Stimulated activated CD4-positive, alpha-beta T cell treated with anti-CD3 and anti-CD28 coated beads, TNF-alpha, amount 100 ng/mL, for 24 hours (primary cell): ENCODE data around the gene CENATAC.
"Not testable (repeated sequence)": the region's sequence is repeated elsewhere in the genome, so short reads cannot be mapped to it uniquely, and the experiment has no call there.

Source experiments
- DNase-seq, 3 experiments: peaks; one replicate each; pipeline ENCODE4 v3.0.0-alpha.2; 2020; ENCODE audit warnings: low read depth in 3 of 3

Gene CENATAC

GRCh38 chr11:119054418-119054817, 56.5 kb downstream of the CENATAC start:
- no peak for DNase-seq

DNA sequence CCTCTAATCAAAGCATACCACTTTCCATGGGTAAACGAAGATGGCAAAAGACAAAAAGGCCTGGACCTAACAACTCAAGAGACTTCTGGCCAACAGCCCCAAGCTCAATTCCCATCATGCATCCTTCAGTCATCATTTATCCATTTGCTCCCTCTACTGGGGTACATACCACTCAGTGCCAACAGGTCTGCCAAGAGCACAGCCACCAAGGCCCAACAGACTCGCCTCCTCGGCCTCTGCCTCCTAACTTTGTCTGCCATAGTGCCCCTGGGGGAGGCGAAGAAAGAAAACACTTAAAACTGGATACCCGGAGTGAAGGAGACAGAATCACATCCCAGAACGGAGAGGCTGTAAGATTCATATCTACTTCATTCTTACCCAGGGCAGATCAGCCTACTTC, 58.0 kb downstream of the CENATAC start:
- no peak for DNase-seq

DNA sequence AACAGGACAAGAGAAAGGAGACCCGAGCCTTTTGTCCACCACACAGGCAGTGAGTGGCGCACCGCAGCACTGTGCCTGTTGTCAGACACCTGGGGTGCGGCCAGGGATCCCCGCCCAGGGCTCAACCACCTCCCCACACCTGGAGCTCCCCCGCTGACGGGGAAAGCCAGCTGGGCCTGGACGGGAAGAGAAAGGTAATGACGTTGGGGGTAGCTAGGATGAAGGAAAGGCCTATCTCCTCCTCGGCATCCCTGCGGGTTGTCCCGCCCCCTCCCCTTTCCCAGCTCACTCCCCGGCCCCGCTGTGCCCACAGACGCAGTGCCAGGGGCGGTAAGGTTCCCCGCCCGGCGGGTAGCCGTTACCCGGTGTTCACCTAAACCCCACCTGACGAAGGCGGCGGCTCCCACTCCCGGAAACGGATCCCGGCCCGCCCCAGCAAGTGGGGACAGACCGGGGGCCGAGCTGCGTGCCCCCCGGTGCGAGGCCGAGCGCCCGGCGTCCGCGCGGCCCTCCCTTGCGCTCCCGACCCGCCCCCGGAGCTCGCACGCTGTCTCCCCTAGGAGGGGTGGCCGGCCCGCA, 58.6 kb downstream of the CENATAC start:
- peak in 2 of 3 experiments; percentile 5 to 37 for DNase-seq

- peak; percentile 97 to 99 (median 98) for DNase-seq
Measured at GRCh38 chr11:119057000-119057769, 59.2 kb downstream of the CENATAC start, which contains the start of gene HYOU1. TSS of gene HYOU1 (minus strand) at chr11:119057205. CDS start at chr11:119056160, 1,045 bp downstream.

GRCh38 chr11:119059128-119059527, 61.2 kb downstream of the CENATAC start:
- not testable (repeated sequence) for DNase-seq

DNA sequence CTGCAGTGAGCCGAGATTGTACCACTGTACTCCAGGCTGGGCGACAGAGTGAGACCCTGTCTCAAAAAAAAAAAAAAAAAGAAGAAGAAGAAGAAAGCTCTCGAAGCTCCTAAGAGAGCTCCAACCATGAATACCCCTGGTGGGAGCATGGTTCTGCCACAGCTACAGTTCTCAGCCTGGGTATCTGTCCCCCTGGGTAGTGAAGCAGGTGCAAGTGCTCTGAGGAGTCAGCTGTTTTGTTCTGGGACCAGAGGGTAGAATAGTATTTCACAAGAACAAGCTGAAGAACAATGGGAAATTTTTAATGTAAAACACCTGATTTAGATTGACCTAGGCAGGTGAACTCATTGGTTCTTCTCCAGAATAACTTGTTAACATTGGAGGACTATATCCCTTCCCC, 63.3 kb downstream of the CENATAC start:
- DNase-seq, result no peak

DNA sequence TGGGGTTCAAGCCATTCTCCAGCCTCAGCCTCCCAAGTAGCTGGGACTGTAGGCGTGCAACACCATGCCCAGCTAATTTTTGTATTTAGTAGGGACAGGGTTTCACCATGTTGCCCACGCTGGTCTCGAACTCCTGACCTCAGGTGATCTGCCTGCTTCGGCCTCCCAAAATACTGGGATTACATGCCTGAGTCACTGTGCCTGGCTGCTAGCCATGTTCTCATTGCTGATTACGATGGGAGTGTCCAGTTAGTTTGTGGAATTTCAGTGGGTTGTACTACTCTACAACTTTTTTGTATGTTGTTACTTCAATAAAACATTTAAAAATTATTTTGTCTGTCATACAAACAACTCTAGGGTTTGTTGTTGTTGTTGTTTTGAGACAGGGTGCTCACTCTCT, 64.8 kb downstream of the CENATAC start:
- no peak for DNase-seq

- no peak for DNase-seq
Measured at GRCh38 chr11:119065369-119065768, 67.4 kb downstream of the CENATAC start.
